Measurements from ENCODE around the gene NPRL2. TPM values are rescaled to one million over a fixed set of nuclear protein-coding genes. Genes with fewer than 3 reads are reported as not detected.

NPRL2 gene
- total and polyA plus RNA-seq, 2 donors (not counting 1 experiment from before 2014, with no cell fraction given): 21.4 to 27.2 TPM

GRCh38 chr3:50330330-50330729 lies 20.2 kb downstream of the NPRL2 start:
- Histone ChIP-seq H3K4me3 (replicated peaks in 1 of 4; ENCODE audit: control extremely low read depth in 1 of 4, insufficient read depth in 1 of 4, low read depth in 3 of 4, low read length in 4 of 4) (no peak overlapping the region), H2AFZ (ENCODE audit: low read length) (no peak overlapping the region), H3K27me3 (ENCODE audit: control insufficient read depth, insufficient read depth, low read length) (no peaks in the 10 kb centered on the region), H3K4me2 (ENCODE audit: extremely low read depth, insufficient read depth, low read length) (no peak overlapping the region), H3K9ac (ENCODE audit: insufficient read depth, low read length) (no peak overlapping the region), H3K4me1 (ENCODE audit: control insufficient read depth, extremely low read depth, insufficient read depth, low read length) (peaks cover 19% of the 10 kb centered on the region), H3K9me3 (ENCODE audit: control insufficient read depth, insufficient read depth, low read depth, low read length) (no peaks in the 10 kb centered on the region), H3K79me2 (ENCODE audit: control insufficient read depth, insufficient read depth, low read length) (peaks cover 57% of the 10 kb centered on the region), H3K36me3 (ENCODE audit: control insufficient read depth, insufficient read depth, low read length) (peaks cover 25% of the 10 kb centered on the region), H4K20me1 (ENCODE audit: control insufficient read depth, extremely low read depth, insufficient read depth, low read length) (no peaks in the 10 kb centered on the region), H3K27ac (ENCODE audit: insufficient read depth, low read length) (no peak overlapping the region)
- TF ChIP-seq CTCF (conservative IDR thresholded peaks at IDR 0.05 in 1 of 2, IDR thresholded peaks at IDR 0.05 in 1 of 2; ENCODE audit: low read depth in 1 of 2, low read length in 2 of 2) (no peak), EZH2 (IDR thresholded peaks at IDR 0.05; ENCODE audit: low read length, missing control alignments) (no peak)
- no peak for DNase-seq (ENCODE audit: low read depth in 2 of 2)

GRCh38 chr3:50327943-50328691 lies 22.5 kb downstream of the NPRL2 start, which contains the start of gene TUSC2:
TUSC2 (minus strand) TSS chr3:50328223; CDS start chr3:50328099, 124 bp downstream.
- Histone ChIP-seq H3K27me3 (ENCODE audit: control insufficient read depth, insufficient read depth, low read length) (no peaks in the 10 kb centered on the region), H3K4me3 (replicated peaks in 1 of 4; ENCODE audit: control extremely low read depth in 1 of 4, insufficient read depth in 1 of 4, low read depth in 3 of 4, low read length in 4 of 4) (peak within 1 kb of the TSS; percentile 79 to 95 (median 86)), H3K4me1 (ENCODE audit: control insufficient read depth, extremely low read depth, insufficient read depth, low read length) (peaks cover 7% of the 10 kb centered on the region), H4K20me1 (ENCODE audit: control insufficient read depth, extremely low read depth, insufficient read depth, low read length) (no peaks in the 10 kb centered on the region), H3K4me2 (ENCODE audit: extremely low read depth, insufficient read depth, low read length) (peak within 1 kb of the TSS; percentile 96), H3K9ac (ENCODE audit: insufficient read depth, low read length) (peak within 1 kb of the TSS; percentile 83), H3K9me3 (ENCODE audit: control insufficient read depth, insufficient read depth, low read depth, low read length) (no peaks in the 10 kb centered on the region), H3K27ac (ENCODE audit: insufficient read depth, low read length) (peak within 1 kb of the TSS; percentile 81), H3K36me3 (ENCODE audit: control insufficient read depth, insufficient read depth, low read length) (peaks cover 25% of the 10 kb centered on the region), H3K79me2 (ENCODE audit: control insufficient read depth, insufficient read depth, low read length) (peaks cover 36% of the 10 kb centered on the region), H2AFZ (ENCODE audit: low read length) (peak within 1 kb of the TSS; percentile 43)
- peak; percentile 94 to 95 for DNase-seq (ENCODE audit: low read depth in 2 of 2)
- TF ChIP-seq CTCF (conservative IDR thresholded peaks at IDR 0.05 in 1 of 2, IDR thresholded peaks at IDR 0.05 in 1 of 2; ENCODE audit: low read depth in 1 of 2, low read length in 2 of 2) (no peak), EZH2 (IDR thresholded peaks at IDR 0.05; ENCODE audit: low read length, missing control alignments) (no peak)

GRCh38 chr3:50327129-50327528 lies 23.4 kb downstream of the NPRL2 start:
- no peaks in the 10 kb centered on the region for H3K27me3 ChIP-seq (ENCODE audit: control insufficient read depth, insufficient read depth, low read length)
- peak overlapping the region; percentile 83 for H3K9ac ChIP-seq (ENCODE audit: insufficient read depth, low read length)
- no peaks in the 10 kb centered on the region for H3K9me3 ChIP-seq (ENCODE audit: control insufficient read depth, insufficient read depth, low read depth, low read length)
- H2AFZ ChIP-seq (ENCODE audit: low read length): no peak overlapping the region
- H3K4me2 ChIP-seq (ENCODE audit: extremely low read depth, insufficient read depth, low read length): peak overlapping the region; percentile 96
- H4K20me1 ChIP-seq (ENCODE audit: control insufficient read depth, extremely low read depth, insufficient read depth, low read length): no peaks in the 10 kb centered on the region
- peaks cover 25% of the 10 kb centered on the region for H3K36me3 ChIP-seq (ENCODE audit: control insufficient read depth, insufficient read depth, low read length)
- peak overlapping the region; percentile 79 to 95 (median 86) for H3K4me3 ChIP-seq (replicated peaks in 1 of 4; ENCODE audit: control extremely low read depth in 1 of 4, insufficient read depth in 1 of 4, low read depth in 3 of 4, low read length in 4 of 4)
- H3K79me2 ChIP-seq (ENCODE audit: control insufficient read depth, insufficient read depth, low read length): peaks cover 28% of the 10 kb centered on the region
- no peak for TF ChIP-seq EZH2 (IDR thresholded peaks at IDR 0.05; ENCODE audit: low read length, missing control alignments)
- TF ChIP-seq CTCF (conservative IDR thresholded peaks at IDR 0.05 in 1 of 2, IDR thresholded peaks at IDR 0.05 in 1 of 2; ENCODE audit: low read depth in 1 of 2, low read length in 2 of 2): no peak
- DNase-seq (ENCODE audit: low read depth in 2 of 2): no peak
- peak overlapping the region; percentile 81 for H3K27ac ChIP-seq (ENCODE audit: insufficient read depth, low read length)
- H3K4me1 ChIP-seq (ENCODE audit: control insufficient read depth, extremely low read depth, insufficient read depth, low read length): peaks cover 7% of the 10 kb centered on the region
